Activated CD8-positive, alpha-beta memory T cell treated with anti-CD3 and anti-CD28 coated beads for 48 hours (primary cell): ENCODE results near the gene CGNL1.

Experiments used
- DNase-seq, 3 experiments: peaks; one replicate each; pipeline ENCODE4 v3.0.0-alpha.2; 2020; ENCODE audit warnings: low read depth in 2 of 3, low spot score in 2 of 3

CGNL1 gene

GRCh38 chr15:57353317-57353804 is 22.9 kb upstream of the CGNL1 start:
- DNase-seq: no peak

DNA sequence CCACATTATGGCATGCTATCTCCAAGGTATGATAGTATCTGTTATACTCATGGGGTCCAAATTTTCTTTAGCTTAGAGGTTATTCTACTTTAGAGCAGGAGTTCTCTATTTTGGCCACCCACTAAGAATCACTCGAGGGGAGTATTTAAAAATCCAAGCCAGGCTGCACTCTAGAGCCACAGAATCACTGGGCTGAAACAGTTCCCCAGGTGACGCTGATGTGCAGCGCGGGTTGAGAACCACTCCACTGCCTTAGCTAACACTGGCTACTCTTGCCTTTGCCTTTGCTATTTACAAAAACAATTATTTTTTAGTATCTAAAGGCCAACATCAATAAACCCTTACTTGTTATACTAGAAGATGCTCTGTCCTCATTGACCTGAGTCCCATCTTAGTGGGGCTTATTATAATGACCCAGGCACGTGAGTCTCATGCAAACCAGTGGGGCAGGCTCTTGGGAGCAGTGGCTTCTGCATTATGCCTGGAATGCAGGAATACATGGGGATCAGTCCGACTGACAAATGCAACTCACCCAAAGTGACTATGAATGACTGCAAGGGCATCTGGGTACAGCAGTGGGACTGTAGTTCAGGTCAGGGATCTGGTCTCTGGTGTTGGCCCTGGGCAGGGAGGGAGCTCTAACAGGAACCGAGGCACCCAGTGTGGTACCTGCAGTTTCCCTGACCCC is 21.7 kb upstream of the CGNL1 start:
- no peak for DNase-seq

DNA sequence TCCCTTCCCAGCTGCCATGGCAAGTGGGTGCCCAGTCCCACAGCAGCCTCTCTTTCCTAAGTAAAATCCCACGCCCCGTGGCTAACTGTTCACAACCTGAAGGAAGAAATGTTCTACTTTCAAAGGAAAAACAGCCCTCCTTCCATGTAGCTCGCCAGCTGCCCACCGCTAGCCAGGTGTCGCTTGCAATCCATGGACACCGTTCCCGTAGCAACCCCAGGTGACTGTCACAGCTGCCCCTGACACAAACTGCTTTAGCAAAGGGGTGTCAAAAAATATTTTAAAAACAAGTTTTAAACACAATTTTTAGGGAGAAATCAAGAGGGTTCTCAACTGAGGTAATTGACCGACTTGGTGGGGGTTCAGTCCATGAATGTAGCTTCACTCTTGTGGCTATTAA is 21.0 kb upstream of the CGNL1 start:
- no peak for DNase-seq

- no peak for DNase-seq
These were observed 20.1 kb upstream of the CGNL1 start for GRCh38 chr15:57356178-57356577.

DNA sequence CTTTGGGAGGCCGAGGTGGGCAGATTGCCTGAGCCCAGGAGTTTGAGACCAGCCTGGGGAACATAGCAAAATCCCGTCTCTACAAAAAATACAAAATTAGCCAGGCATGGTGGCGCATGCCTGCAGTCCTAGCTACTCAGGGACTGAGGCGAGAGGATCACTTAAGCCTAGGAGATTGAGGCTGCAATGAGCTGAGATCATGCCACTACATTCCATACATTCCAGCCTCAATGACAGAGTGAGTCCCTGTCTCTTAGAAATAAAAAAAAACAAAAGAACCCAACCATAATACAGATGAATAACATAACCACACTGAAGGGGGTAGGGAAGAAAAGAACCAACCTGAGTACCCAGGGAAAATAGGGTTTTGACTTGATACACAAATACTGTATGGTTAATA is 19.7 kb upstream of the CGNL1 start:
- no peak for DNase-seq

DNA sequence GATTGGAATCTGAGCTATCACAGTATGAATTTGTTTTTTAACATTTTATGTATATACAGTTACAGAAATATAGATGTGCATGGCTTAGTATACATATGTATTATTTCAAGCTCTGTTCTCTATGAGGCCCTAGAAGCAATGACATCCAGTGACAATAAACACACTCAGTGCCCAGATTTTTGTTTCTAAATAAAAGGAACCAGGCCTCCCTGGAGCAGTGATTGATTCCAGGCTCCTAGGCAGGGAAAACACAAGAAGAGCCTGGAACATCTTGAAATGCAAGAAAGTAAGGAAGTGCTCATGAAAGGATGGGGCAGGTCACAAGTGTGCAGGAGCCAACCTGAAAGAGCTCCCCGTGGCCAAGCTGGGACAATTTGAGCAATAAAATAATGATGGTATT is 18.5 kb upstream of the CGNL1 start:
- DNase-seq: no peak

DNA sequence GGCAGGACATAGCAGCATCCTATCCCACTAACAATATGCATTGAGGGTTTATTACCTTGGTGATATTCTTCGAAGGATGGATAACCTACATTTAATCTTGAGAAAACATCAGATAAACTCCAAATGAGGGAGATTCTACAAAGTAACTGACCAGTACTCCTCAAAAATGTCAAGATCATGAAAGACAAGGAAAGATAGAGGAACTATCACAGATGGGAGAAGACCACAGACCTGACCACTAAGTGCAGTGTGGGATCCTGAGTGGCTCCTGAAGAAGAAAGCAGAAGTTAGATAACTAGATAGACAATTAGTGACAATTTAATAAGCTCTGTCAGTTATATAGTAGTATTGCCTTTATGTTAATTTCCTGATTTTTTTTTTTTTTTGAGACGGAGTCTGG is 17.7 kb upstream of the CGNL1 start:
- DNase-seq: no peak

- DNase-seq: no peak
These were observed 12.6 kb upstream of the CGNL1 start for GRCh38 chr15:57363661-57364060.

DNA sequence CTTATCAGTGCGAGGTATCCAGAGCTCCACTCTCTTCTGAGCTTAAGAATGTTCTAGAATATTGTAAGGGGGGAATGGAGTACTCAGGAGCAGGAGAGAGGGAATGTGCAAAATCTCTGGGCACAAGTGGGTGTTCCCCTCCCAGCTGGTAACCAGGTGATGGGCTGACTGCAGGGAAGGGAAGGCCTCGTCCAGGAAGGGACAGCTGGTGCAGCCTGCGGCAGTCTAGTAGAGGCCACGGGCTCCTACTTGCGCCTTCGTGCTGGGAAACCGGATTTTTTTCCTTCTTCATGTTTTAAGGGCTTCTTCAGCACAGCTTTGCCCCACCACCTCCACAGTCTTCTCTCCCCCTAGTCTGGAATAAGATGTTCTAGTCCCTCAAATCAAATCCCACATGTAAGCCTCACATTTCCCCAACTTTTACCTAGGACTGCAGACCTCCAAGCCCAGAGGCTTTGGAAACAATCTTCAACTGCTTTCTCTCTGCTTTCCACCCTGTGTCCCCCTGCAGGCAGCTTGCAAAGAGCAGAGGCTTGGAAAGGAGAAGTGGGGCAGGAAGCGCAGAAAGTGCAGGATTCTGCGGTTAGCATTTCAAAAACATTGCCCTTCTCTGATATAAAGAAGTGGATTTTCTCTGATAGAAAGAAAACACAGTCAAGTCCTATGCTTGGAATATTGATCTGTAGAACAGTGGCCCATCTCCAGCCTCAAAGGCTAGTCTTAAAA is 11.9 kb upstream of the CGNL1 start:
- no peak for DNase-seq

- DNase-seq: no peak
These were observed 8.7 kb upstream of the CGNL1 start for GRCh38 chr15:57367556-57367955.

- no peak for DNase-seq
These were observed 5.4 kb upstream of the CGNL1 start for GRCh38 chr15:57370929-57371328.

GRCh38 chr15:57373251-57373881 is 2.9 kb upstream of the CGNL1 start:
- DNase-seq: no peak

- DNase-seq: no peak
These were observed 2.4 kb upstream of the CGNL1 start for GRCh38 chr15:57373882-57374276.

GRCh38 chr15:57376696-57377477 is 582 bp downstream of the CGNL1 start:
- no peak for DNase-seq

GRCh38 chr15:57377478-57377847 is 1.2 kb downstream of the CGNL1 start:
- DNase-seq: no peak

GRCh38 chr15:57379487-57379886 is 3.2 kb downstream of the CGNL1 start:
- no peak for DNase-seq

DNA sequence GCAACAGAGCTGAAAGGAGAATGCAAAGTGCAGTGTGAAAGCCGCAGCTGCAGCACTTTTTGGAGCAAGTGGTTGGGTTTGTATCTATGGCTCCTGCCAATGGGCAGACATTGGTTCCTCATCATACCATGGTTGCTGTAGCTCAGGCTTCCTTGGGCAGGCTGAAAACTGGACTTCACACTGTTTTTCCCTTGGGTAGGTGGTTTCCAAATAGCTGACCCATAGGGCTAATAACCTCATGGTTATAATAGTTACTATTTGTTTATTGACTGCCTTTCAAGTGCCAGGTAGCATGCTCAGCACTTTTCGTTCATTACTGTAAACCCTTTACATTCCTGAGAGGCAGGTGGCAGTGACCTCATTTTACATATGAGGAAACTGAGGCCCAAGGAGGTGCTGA is 4.5 kb downstream of the CGNL1 start:
- DNase-seq: no peak

DNA sequence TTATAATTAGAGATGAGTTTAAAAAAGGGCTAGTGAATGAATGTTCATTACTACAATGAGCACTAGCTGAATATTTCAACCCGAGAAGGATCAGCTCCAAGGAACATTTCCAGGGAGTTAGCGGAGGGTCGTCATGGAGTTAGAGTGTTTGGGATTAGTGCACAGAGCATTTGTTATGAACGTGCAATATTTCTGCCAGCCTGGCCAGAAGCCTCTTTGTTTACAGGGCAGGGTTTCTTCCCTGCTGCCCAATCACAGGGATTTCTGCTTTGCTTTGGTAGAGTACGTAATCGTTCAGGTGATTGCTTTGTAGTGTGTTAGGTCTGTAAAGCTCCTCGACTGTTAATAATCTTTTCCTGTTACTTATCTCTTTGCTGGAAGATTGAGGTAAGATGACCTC is 5.9 kb downstream of the CGNL1 start:
- no peak for DNase-seq

- no peak for DNase-seq
These were observed 6.7 kb downstream of the CGNL1 start for GRCh38 chr15:57382969-57383368.

DNA sequence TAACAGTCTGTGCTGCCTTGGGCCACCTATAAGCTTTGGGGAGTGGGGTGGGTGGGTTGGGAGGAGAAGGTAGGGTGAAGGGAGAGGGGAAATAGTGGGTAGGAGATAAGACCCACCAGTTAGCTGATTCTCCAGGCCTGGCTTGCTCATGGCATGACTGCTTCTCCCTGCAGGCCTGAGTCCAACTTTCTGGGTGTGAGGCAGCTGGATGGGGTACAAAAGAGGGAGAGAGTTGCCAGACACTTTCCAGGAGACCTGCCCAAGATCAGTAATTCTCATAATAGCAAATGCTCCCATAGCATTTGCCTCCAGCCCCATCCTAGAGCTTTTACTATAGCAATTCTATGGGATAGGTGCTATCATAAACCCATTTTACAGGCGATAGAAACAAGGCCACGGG is 7.7 kb downstream of the CGNL1 start:
- no peak for DNase-seq

- DNase-seq: no peak
These were observed 8.5 kb downstream of the CGNL1 start for GRCh38 chr15:57384816-57385215.
